WTC11 (cell line): ENCODE data around the gene FBXO21. TPM values are rescaled to one million over a fixed set of nuclear protein-coding genes. Genes with fewer than 3 reads are reported as not detected.

Source experiments
- ATAC-seq: fragments of 200-7000 bp; cut with Tn5 transposase; 2 replicates; pipeline ENCODE4 v1.10.0; 2021; ENCODE audit warnings: mild to moderate bottlenecking, moderate library complexity
- CTCF ChIA-PET: fragments of 300-600 bp; sonication (Branson Sonifier 250); formaldehyde crosslinking; loops from one replicate; lab custom pipeline; 2021; ENCODE audit warnings: antibody characterized with exemption; lab: Charles Lee
- POLR2A ChIA-PET: fragments of 350-600 bp; sonication (Branson Sonifier 250); formaldehyde crosslinking; loops from one replicate; lab custom pipeline; 2021; ENCODE audit warnings: antibody characterized with exemption; lab: Charles Lee
- DNase-seq: peaks from one replicate; pipeline ENCODE4 v3.0.0; 2021; ENCODE audit warnings: low spot score
- H3K27ac Mint-ChIP-seq: 2 replicates; pipeline ENCODE4 v1.8.0; 2021; ENCODE audit warnings: mixed read lengths
- H3K27me3 Mint-ChIP-seq: 2 replicates; pipeline ENCODE4 v1.8.0; 2021; ENCODE audit warnings: low read depth, mild to moderate bottlenecking, moderate library complexity, mixed read lengths
- H3K36me3 Mint-ChIP-seq: 2 replicates; pipeline ENCODE4 v1.8.0; 2021; ENCODE audit warnings: mixed read lengths
- H3K4me1 Mint-ChIP-seq: 2 replicates; pipeline ENCODE4 v1.8.0; 2022; ENCODE audit warnings: mixed read lengths
- H3K4me3 Mint-ChIP-seq: 2 replicates; pipeline ENCODE4 v1.8.0; 2021; ENCODE audit warnings: mild to moderate bottlenecking, moderate library complexity, mixed read lengths
- H3K9me3 Mint-ChIP-seq: 2 replicates; pipeline ENCODE4 v1.8.0; 2021; ENCODE audit warnings: mixed read lengths
- ATF1 ChIP-seq: sonication (generic); formaldehyde crosslinking; IDR thresholded peaks from 2 replicates; pipeline ENCODE4 v1.8.1; 2023; ENCODE audit warnings: mild to moderate bottlenecking, moderate library complexity, missing genetic modification reagents
- CBFB ChIP-seq: sonication (generic); formaldehyde crosslinking; IDR thresholded peaks from 2 replicates; pipeline ENCODE4 v1.8.1; 2022; ENCODE audit warnings: mild to moderate bottlenecking, low read depth, missing genetic modification reagents
- FOXP1 ChIP-seq: sonication (generic); formaldehyde crosslinking; IDR thresholded peaks from 2 replicates; pipeline ENCODE4 v1.8.0; 2022; ENCODE audit warnings: missing genetic modification reagents, mild to moderate bottlenecking, moderate library complexity, borderline replicate concordance
- NR1H2 ChIP-seq: sonication (generic); formaldehyde crosslinking; IDR thresholded peaks from 2 replicates; pipeline ENCODE4 v1.9.0; 2021; ENCODE audit warnings: mild to moderate bottlenecking, moderate library complexity, missing genetic modification reagents
- NR3C1 ChIP-seq: sonication (generic); formaldehyde crosslinking; conservative IDR thresholded peaks from 2 replicates; pipeline ENCODE4 v1.8.1; 2023; ENCODE audit warnings: low read depth, mild to moderate bottlenecking, missing genetic modification reagents
- OVOL2 ChIP-seq: fragments of 250-450 bp; sonication (Bioruptor Pico); IDR thresholded peaks from 2 replicates; pipeline ENCODE4 v1.9.0; 2021; ENCODE audit warnings: mild to moderate bottlenecking, borderline replicate concordance
- PRRX2 ChIP-seq: fragments of 250-450 bp; sonication (Bioruptor Pico); IDR thresholded peaks from 2 replicates; pipeline ENCODE4 v1.8.0; 2021; ENCODE audit warnings: mild to moderate bottlenecking
- RELA ChIP-seq: sonication (generic); formaldehyde crosslinking; IDR thresholded peaks from 2 replicates; pipeline ENCODE4 v1.8.1; 2022; ENCODE audit warnings: missing genetic modification reagents, mild to moderate bottlenecking, borderline replicate concordance
- SP1 ChIP-seq: sonication (generic); formaldehyde crosslinking; conservative IDR thresholded peaks from 2 replicates; pipeline ENCODE4 v1.8.1; 2022; ENCODE audit warnings: missing genetic modification reagents
- ZBTB21 ChIP-seq: sonication (generic); formaldehyde crosslinking; IDR thresholded peaks from 2 replicates; pipeline ENCODE4 v1.8.1; 2023; ENCODE audit warnings: mild to moderate bottlenecking, missing genetic modification reagents, borderline replicate concordance
- ZNF232 ChIP-seq: sonication (generic); formaldehyde crosslinking; IDR thresholded peaks from 2 replicates; pipeline ENCODE4 v1.8.0; 2022; ENCODE audit warnings: mild to moderate bottlenecking, missing genetic modification reagents
- ZNF263 ChIP-seq: sonication (generic); formaldehyde crosslinking; IDR thresholded peaks from 2 replicates; pipeline ENCODE4 v1.8.1; 2022; ENCODE audit warnings: low read depth, mild to moderate bottlenecking, moderate library complexity, missing genetic modification reagents
- total RNA-seq: library from RNA; stranded (reverse); gene quantifications from 3 replicates; pipeline ENCODE4 v1.2.3, GENCODE V29; 2021
- TF ChIP-seq, protein P1 (sequence below): sonication (generic); formaldehyde crosslinking; IDR thresholded peaks from 2 replicates; pipeline ENCODE4 v1.8.1; 2022; ENCODE audit warnings: mild to moderate bottlenecking, moderate library complexity, missing genetic modification reagents
- TF ChIP-seq, protein P2 (sequence below): sonication (generic); formaldehyde crosslinking; IDR thresholded peaks from 2 replicates; pipeline ENCODE4 v1.8.0; 2022; ENCODE audit warnings: missing genetic modification reagents
- TF ChIP-seq, protein P3 (sequence below): sonication (generic); formaldehyde crosslinking; IDR thresholded peaks from 2 replicates; pipeline ENCODE4 v1.8.1; 2023; ENCODE audit warnings: mild to moderate bottlenecking, missing genetic modification reagents, borderline replicate concordance
- TF ChIP-seq, protein P4 (sequence below): sonication (generic); formaldehyde crosslinking; IDR thresholded peaks from 2 replicates; pipeline ENCODE4 v1.8.0; 2022; ENCODE audit warnings: mild to moderate bottlenecking, missing genetic modification reagents
- TF ChIP-seq, protein P5 (sequence below): sonication (generic); formaldehyde crosslinking; IDR thresholded peaks from 2 replicates; pipeline ENCODE4 v1.8.0; 2023; ENCODE audit warnings: missing genetic modification reagents
- TF ChIP-seq, protein P6 (sequence below): sonication (generic); formaldehyde crosslinking; IDR thresholded peaks from 2 replicates; pipeline ENCODE4 v1.8.1; 2023; ENCODE audit warnings: mild to moderate bottlenecking, missing genetic modification reagents
- TF ChIP-seq, protein P7 (sequence below): sonication (generic); formaldehyde crosslinking; IDR thresholded peaks from 2 replicates; pipeline ENCODE4 v1.8.0; 2022; ENCODE audit warnings: mild to moderate bottlenecking, missing genetic modification reagents
- TF ChIP-seq, protein P8 (sequence below): fragments of 250-450 bp; sonication (Bioruptor Pico); IDR thresholded peaks from 2 replicates; pipeline ENCODE4 v1.9.0; 2021; ENCODE audit warnings: mild to moderate bottlenecking

The FBXO21 gene
- total RNA-seq, 1 experiment from 2014 or later: 60.3 TPM

DNA sequence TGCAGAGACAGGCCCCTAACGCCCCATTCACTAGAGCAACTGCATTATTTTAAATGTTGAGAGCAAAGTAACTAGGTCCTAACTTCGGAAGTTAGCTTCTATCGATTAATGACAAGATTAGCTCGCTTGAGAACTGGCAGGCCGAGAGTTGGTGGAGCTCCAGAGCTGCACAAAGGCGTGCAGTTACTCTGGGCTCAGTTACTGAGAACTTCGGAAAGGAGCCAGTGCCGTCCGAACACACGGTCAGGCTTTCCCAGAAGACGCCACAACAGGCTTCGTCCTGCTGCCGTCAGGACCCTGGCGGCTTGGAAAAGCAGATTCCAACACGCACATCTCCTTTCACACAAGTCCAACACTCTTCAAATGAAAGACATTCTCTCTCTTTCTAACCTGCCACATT lies 45.7 kb downstream of the FBXO21 start:
- H3K4me3 Mint-ChIP-seq: no peak overlapping the region
- no peak for TF ChIP-seq ZBTB21 (CRISPR knock-in tag)
- TF ChIP-seq, protein P1, sequence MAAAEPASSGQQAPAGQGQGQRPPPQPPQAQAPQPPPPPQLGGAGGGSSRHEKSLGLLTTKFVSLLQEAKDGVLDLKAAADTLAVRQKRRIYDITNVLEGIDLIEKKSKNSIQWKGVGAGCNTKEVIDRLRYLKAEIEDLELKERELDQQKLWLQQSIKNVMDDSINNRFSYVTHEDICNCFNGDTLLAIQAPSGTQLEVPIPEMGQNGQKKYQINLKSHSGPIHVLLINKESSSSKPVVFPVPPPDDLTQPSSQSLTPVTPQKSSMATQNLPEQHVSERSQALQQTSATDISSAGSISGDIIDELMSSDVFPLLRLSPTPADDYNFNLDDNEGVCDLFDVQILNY (CRISPR knock-in tag): no peak
- TF ChIP-seq ZNF263 (CRISPR knock-in tag): no peak
- no peak for TF ChIP-seq NR1H2 (CRISPR knock-in tag)
- TF ChIP-seq NR3C1 (CRISPR knock-in tag): no peak
- TF ChIP-seq, protein P2, sequence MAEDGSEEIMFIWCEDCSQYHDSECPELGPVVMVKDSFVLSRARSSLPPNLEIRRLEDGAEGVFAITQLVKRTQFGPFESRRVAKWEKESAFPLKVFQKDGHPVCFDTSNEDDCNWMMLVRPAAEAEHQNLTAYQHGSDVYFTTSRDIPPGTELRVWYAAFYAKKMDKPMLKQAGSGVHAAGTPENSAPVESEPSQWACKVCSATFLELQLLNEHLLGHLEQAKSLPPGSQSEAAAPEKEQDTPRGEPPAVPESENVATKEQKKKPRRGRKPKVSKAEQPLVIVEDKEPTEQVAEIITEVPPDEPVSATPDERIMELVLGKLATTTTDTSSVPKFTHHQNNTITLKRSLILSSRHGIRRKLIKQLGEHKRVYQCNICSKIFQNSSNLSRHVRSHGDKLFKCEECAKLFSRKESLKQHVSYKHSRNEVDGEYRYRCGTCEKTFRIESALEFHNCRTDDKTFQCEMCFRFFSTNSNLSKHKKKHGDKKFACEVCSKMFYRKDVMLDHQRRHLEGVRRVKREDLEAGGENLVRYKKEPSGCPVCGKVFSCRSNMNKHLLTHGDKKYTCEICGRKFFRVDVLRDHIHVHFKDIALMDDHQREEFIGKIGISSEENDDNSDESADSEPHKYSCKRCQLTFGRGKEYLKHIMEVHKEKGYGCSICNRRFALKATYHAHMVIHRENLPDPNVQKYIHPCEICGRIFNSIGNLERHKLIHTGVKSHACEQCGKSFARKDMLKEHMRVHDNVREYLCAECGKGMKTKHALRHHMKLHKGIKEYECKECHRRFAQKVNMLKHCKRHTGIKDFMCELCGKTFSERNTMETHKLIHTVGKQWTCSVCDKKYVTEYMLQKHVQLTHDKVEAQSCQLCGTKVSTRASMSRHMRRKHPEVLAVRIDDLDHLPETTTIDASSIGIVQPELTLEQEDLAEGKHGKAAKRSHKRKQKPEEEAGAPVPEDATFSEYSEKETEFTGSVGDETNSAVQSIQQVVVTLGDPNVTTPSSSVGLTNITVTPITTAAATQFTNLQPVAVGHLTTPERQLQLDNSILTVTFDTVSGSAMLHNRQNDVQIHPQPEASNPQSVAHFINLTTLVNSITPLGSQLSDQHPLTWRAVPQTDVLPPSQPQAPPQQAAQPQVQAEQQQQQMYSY (CRISPR knock-in tag): no peak
- TF ChIP-seq, protein P3, sequence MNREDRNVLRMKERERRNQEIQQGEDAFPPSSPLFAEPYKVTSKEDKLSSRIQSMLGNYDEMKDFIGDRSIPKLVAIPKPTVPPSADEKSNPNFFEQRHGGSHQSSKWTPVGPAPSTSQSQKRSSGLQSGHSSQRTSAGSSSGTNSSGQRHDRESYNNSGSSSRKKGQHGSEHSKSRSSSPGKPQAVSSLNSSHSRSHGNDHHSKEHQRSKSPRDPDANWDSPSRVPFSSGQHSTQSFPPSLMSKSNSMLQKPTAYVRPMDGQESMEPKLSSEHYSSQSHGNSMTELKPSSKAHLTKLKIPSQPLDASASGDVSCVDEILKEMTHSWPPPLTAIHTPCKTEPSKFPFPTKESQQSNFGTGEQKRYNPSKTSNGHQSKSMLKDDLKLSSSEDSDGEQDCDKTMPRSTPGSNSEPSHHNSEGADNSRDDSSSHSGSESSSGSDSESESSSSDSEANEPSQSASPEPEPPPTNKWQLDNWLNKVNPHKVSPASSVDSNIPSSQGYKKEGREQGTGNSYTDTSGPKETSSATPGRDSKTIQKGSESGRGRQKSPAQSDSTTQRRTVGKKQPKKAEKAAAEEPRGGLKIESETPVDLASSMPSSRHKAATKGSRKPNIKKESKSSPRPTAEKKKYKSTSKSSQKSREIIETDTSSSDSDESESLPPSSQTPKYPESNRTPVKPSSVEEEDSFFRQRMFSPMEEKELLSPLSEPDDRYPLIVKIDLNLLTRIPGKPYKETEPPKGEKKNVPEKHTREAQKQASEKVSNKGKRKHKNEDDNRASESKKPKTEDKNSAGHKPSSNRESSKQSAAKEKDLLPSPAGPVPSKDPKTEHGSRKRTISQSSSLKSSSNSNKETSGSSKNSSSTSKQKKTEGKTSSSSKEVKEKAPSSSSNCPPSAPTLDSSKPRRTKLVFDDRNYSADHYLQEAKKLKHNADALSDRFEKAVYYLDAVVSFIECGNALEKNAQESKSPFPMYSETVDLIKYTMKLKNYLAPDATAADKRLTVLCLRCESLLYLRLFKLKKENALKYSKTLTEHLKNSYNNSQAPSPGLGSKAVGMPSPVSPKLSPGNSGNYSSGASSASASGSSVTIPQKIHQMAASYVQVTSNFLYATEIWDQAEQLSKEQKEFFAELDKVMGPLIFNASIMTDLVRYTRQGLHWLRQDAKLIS: no peak
- TF ChIP-seq ATF1 (CRISPR knock-in tag): no peak
- H3K27ac Mint-ChIP-seq: no peak overlapping the region
- POLR2A ChIA-PET: no interaction called here
- no peaks in the 10 kb centered on the region for H3K27me3 Mint-ChIP-seq
- no peaks in the 10 kb centered on the region for H3K9me3 Mint-ChIP-seq
- H3K36me3 Mint-ChIP-seq: peaks cover 24% of the 10 kb centered on the region
- no peak for ATAC-seq
- no peak for DNase-seq
- CTCF ChIA-PET: no interaction called here
- peaks cover 8% of the 10 kb centered on the region; the same call in 1 of the 2 replicates for H3K4me1 Mint-ChIP-seq

DNA sequence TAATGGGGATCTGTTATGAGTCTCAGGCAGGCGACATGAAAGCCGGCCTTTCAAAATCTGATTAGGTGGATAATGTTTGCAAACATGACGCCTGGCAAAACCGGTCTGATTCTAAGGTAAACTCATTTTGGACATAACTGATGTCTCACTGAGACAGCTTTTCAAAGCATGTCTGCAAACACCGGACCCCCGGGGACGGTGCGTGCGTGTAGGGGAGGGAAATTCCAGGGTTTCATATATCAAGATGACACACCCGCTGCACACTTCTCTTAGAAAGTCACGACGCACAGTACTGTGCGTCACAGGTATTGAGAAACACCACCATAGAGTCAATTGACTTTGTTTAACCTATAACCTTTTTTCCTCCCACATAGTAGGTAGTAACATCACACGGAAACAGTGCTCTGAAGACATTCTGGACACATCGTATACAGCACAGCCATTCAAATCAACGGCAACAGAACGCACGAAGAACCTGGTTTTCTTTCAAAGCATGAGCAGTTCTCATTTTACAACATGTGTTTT lies 47.2 kb downstream of the FBXO21 start:
- CTCF ChIA-PET: no interaction called here

More for the DNA sequence above, 47.2 kb downstream of the FBXO21 start:
- ATAC-seq: no peak
- H3K36me3 Mint-ChIP-seq: peaks cover 21% of the 10 kb centered on the region
- TF ChIP-seq, protein P4, sequence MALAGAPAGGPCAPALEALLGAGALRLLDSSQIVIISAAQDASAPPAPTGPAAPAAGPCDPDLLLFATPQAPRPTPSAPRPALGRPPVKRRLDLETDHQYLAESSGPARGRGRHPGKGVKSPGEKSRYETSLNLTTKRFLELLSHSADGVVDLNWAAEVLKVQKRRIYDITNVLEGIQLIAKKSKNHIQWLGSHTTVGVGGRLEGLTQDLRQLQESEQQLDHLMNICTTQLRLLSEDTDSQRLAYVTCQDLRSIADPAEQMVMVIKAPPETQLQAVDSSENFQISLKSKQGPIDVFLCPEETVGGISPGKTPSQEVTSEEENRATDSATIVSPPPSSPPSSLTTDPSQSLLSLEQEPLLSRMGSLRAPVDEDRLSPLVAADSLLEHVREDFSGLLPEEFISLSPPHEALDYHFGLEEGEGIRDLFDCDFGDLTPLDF: no peak
- TF ChIP-seq, protein P5, sequence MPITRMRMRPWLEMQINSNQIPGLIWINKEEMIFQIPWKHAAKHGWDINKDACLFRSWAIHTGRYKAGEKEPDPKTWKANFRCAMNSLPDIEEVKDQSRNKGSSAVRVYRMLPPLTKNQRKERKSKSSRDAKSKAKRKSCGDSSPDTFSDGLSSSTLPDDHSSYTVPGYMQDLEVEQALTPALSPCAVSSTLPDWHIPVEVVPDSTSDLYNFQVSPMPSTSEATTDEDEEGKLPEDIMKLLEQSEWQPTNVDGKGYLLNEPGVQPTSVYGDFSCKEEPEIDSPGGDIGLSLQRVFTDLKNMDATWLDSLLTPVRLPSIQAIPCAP: no peak
- TF ChIP-seq ZNF232 (no peak), OVOL2 (CRISPR knock-in tag) (no peak), ZNF263 (CRISPR knock-in tag) (no peak), FOXP1 (CRISPR knock-in tag) (no peak), PRRX2 (CRISPR knock-in tag) (no peak), CBFB (CRISPR knock-in tag) (no peak), SP1 (CRISPR knock-in tag) (no peak), RELA (CRISPR knock-in tag) (no peak)
- TF ChIP-seq, protein P6, sequence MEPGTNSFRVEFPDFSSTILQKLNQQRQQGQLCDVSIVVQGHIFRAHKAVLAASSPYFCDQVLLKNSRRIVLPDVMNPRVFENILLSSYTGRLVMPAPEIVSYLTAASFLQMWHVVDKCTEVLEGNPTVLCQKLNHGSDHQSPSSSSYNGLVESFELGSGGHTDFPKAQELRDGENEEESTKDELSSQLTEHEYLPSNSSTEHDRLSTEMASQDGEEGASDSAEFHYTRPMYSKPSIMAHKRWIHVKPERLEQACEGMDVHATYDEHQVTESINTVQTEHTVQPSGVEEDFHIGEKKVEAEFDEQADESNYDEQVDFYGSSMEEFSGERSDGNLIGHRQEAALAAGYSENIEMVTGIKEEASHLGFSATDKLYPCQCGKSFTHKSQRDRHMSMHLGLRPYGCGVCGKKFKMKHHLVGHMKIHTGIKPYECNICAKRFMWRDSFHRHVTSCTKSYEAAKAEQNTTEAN (CRISPR knock-in tag): no peak
- TF ChIP-seq, protein P7, sequence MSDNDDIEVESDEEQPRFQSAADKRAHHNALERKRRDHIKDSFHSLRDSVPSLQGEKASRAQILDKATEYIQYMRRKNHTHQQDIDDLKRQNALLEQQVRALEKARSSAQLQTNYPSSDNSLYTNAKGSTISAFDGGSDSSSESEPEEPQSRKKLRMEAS: no peak
- TF ChIP-seq, protein P8, sequence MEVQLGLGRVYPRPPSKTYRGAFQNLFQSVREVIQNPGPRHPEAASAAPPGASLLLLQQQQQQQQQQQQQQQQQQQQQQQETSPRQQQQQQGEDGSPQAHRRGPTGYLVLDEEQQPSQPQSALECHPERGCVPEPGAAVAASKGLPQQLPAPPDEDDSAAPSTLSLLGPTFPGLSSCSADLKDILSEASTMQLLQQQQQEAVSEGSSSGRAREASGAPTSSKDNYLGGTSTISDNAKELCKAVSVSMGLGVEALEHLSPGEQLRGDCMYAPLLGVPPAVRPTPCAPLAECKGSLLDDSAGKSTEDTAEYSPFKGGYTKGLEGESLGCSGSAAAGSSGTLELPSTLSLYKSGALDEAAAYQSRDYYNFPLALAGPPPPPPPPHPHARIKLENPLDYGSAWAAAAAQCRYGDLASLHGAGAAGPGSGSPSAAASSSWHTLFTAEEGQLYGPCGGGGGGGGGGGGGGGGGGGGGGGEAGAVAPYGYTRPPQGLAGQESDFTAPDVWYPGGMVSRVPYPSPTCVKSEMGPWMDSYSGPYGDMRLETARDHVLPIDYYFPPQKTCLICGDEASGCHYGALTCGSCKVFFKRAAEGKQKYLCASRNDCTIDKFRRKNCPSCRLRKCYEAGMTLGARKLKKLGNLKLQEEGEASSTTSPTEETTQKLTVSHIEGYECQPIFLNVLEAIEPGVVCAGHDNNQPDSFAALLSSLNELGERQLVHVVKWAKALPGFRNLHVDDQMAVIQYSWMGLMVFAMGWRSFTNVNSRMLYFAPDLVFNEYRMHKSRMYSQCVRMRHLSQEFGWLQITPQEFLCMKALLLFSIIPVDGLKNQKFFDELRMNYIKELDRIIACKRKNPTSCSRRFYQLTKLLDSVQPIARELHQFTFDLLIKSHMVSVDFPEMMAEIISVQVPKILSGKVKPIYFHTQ (CRISPR knock-in tag): no peak
- DNase-seq: no peak
- no peaks in the 10 kb centered on the region for H3K9me3 Mint-ChIP-seq
- H3K27ac Mint-ChIP-seq: no peak overlapping the region
- H3K4me1 Mint-ChIP-seq: peaks cover 11% of the 10 kb centered on the region
- no peak overlapping the region for H3K4me3 Mint-ChIP-seq
- POLR2A ChIA-PET: no interaction called here
- no peaks in the 10 kb centered on the region for H3K27me3 Mint-ChIP-seq
